Naive B cell (primary cell): ENCODE measurements around the gene HIPK2. TPM values are rescaled to one million over a fixed set of nuclear protein-coding genes. Genes with fewer than 3 reads are reported as not detected.
A peak's percentile ranks its signal among the peaks of the same experiment; 100 is the strongest.
"Not testable (repeated sequence)": the region's sequence is repeated elsewhere in the genome, so short reads cannot be mapped to it uniquely, and the experiment has no call there.

ENCODE experiments used
- ATAC-seq, 2 donors: fragments of 150-1000 bp; cut with Tn5 transposase; 2 replicates each; pipeline ENCODE4 v1.10.0; 2021; ENCODE audit warnings: low read depth in 2 of 2, mild to moderate bottlenecking in 2 of 2, moderate library complexity in 2 of 2
- DNase-seq: peaks from one replicate; pipeline ENCODE4 v3.0.0; 2022
- H3K27ac Mint-ChIP-seq, 6 donors: one replicate each; pipeline ENCODE4 v1.8.0; 2020 to 2022; ENCODE audit warnings: mild to moderate bottlenecking in 6 of 6, mixed read lengths in 6 of 6, moderate library complexity in 5 of 6, inconsistent platforms in 2 of 6
- H3K27me3 Mint-ChIP-seq, 3 donors: one replicate each; pipeline ENCODE4 v1.8.0; 2021 to 2022; ENCODE audit warnings: mixed read lengths in 3 of 3, mild to moderate bottlenecking in 1 of 3
- H3K36me3 Mint-ChIP-seq, 2 donors: one replicate each; pipeline ENCODE4 v1.8.0; 2020 to 2022; ENCODE audit warnings: mixed read lengths in 2 of 2, inconsistent platforms in 1 of 2, mild to moderate bottlenecking in 1 of 2
- H3K4me1 Mint-ChIP-seq, 3 donors: one replicate each; pipeline ENCODE4 v1.8.0; 2020 to 2022; ENCODE audit warnings: mixed read lengths in 3 of 3, inconsistent platforms in 1 of 3, mild to moderate bottlenecking in 1 of 3, moderate library complexity in 1 of 3
- H3K4me3 Mint-ChIP-seq, 8 donors: one replicate each; pipeline ENCODE4 v1.8.0; 2020 to 2022; ENCODE audit warnings: mild to moderate bottlenecking in 8 of 8, mixed read lengths in 8 of 8, moderate library complexity in 8 of 8, inconsistent platforms in 2 of 8
- H3K9me3 Mint-ChIP-seq, 7 donors: one replicate each; pipeline ENCODE4 v1.8.0; 2020 to 2022; ENCODE audit warnings: mixed read lengths in 7 of 7, mild to moderate bottlenecking in 5 of 7, inconsistent platforms in 2 of 7, moderate library complexity in 1 of 7
- polyA plus RNA-seq, 6 donors: library from polyadenylated mRNA; unstranded; fragments of 300-500 nt; fragmentation: Illumina TruSeq; gene quantifications; one replicate each; pipeline ENCODE4 v1.2.3, GENCODE V29; 2021; ENCODE audit warnings: low read depth in 6 of 6

Gene HIPK2
- polyA plus RNA-seq, 6 donors from 2014 or later = 0.54 to 1.1 (median 0.79) TPM

DNA sequence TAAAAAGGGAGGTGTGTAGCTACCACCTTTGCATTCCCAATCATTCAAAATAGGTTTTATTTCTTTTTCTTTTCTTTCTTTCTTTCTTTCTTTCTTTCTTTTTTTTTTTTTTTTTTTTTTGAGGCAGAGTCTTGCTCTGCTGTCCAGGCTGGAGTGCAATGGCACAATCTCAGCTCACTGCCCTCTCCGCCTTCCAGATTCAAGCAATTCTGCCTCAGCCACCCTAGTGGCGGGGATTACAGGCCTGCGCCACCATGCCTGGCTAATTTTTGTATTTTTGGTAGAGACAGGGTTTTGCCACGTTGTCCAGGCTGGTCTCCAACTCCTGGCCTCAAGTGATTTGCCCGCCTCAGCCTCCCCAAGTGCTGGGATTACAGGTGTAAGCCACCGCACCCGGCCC, 107.1 kb downstream of the HIPK2 start:
- ATAC-seq, DNase-seq, H3K27me3 Mint-ChIP-seq, H3K36me3 Mint-ChIP-seq, H3K4me3 Mint-ChIP-seq, H3K9me3 Mint-ChIP-seq: not testable (repeated sequence)
- Mint-ChIP-seq H3K27ac (peak overlapping the region in 1 of 6 donors; percentile 16), H3K4me1 (peaks cover 5 to 14% (median 11%) of the 10 kb centered on the region in 3 donors)

GRCh38 chr7:139669106-139670061, 108.4 kb downstream of the HIPK2 start:
- Mint-ChIP-seq H3K27ac (no peak overlapping the region), H3K36me3 (peaks cover 0 to 8% of the 10 kb centered on the region in 2 donors), H3K27me3 (no peaks in the 10 kb centered on the region), H3K4me1 (peaks cover 5 to 8% (median 7%) of the 10 kb centered on the region in 3 donors), H3K4me3 (no peak overlapping the region), H3K9me3 (no peaks in the 10 kb centered on the region)
- no peak for ATAC-seq
- DNase-seq = no peak

DNA sequence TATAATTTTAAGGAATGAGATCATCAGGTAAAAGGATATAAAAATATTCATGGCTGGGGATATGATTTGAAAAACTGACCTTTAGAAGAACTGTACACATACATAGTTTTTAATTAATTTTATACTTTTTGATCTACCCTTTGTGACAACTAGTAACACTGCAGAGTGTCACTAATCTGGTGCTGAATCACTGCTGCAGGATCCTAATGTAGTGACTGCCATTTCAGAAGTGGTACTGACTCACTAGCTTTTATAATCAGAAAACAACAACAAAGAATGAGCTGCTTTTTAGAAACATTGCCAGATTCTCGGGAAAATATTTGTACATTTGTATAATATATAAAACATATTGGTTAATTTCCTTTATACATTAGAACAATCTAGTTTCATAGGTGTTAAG, 110.4 kb downstream of the HIPK2 start:
- no peak for DNase-seq
- H3K27me3 Mint-ChIP-seq = no peaks in the 10 kb centered on the region
- H3K27ac Mint-ChIP-seq = no peak overlapping the region
- no peak for ATAC-seq
- H3K9me3 Mint-ChIP-seq = no peaks in the 10 kb centered on the region
- H3K4me1 Mint-ChIP-seq = peaks cover 5 to 9% (median 6%) of the 10 kb centered on the region in 3 donors
- H3K4me3 Mint-ChIP-seq = no peak overlapping the region
- peaks cover 0 to 8% of the 10 kb centered on the region in 2 donors for H3K36me3 Mint-ChIP-seq

DNA sequence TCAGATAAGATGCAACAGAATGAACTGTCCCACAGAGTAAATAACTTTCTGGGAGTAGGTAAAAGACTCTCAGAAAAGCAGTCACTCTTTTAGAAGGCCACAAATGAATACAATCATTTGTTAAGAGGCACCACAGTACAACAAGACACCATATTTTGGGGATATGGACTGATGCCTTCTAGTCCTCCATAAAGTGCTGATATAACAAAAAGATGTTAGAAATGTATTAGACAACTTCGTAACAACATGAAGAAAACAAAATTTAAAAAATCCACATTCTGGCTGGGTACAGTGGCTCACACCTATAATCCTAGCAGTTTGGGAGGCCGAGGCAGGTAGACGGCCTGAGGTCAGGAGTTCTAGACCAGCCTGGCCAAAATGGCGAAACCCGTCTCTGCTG, 111.3 kb downstream of the HIPK2 start:
- Mint-ChIP-seq H3K4me1 (peaks cover 5 to 9% (median 6%) of the 10 kb centered on the region in 3 donors), H3K9me3 (no peaks in the 10 kb centered on the region), H3K4me3 (peak overlapping the region in 1 of 8 donors; percentile 20), H3K36me3 (peaks cover 0 to 8% of the 10 kb centered on the region in 2 donors), H3K27me3 (no peaks in the 10 kb centered on the region), H3K27ac (no peak overlapping the region)
- DNase-seq = no peak
- no peak for ATAC-seq

GRCh38 chr7:139664434-139664833, 113.4 kb downstream of the HIPK2 start:
- H3K36me3 Mint-ChIP-seq = peaks cover 0 to 8% of the 10 kb centered on the region in 2 donors
- H3K27ac Mint-ChIP-seq = no peak overlapping the region
- DNase-seq (no peak), ATAC-seq (no peak)
- peaks cover 5 to 9% (median 6%) of the 10 kb centered on the region in 3 donors for H3K4me1 Mint-ChIP-seq
- H3K27me3 Mint-ChIP-seq = no peaks in the 10 kb centered on the region
- no peak overlapping the region for H3K4me3 Mint-ChIP-seq
- no peaks in the 10 kb centered on the region for H3K9me3 Mint-ChIP-seq

DNA sequence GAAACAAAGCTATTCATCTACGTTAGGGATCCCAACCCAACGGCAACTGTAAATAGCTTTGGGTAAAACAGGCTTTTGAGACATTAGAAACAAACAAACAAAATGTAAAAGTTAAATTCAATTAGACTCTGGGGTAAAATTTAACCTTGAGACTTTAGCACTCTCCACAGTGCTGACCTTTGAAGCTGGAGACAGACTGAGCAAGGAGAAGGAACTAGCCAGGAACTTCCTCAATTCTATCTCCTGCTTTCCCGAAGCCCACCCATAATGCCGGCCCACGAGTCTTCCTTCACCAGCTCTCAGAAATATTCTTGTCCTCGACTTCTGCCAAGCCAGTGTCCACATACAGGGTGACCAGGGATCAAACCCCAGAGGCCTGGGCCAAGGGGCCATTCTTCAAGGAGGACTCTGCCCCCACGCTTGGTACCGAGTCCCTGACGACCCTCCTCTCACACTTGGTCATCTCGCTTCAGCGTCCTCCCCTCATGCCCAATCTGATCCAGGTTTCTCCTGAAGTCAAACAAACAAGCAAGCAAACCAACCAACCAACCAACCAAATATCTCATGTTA, 114.1 kb downstream of the HIPK2 start:
- H3K27me3 Mint-ChIP-seq = no peaks in the 10 kb centered on the region
- H3K4me3 Mint-ChIP-seq = no peak overlapping the region
- peaks cover 0 to 9% (median 3%) of the 10 kb centered on the region in 3 donors for H3K4me1 Mint-ChIP-seq
- no peak overlapping the region for H3K27ac Mint-ChIP-seq
- DNase-seq (no peak), ATAC-seq (no peak)
- no peaks in the 10 kb centered on the region for H3K9me3 Mint-ChIP-seq
- H3K36me3 Mint-ChIP-seq = peaks cover 0 to 8% of the 10 kb centered on the region in 2 donors

DNA sequence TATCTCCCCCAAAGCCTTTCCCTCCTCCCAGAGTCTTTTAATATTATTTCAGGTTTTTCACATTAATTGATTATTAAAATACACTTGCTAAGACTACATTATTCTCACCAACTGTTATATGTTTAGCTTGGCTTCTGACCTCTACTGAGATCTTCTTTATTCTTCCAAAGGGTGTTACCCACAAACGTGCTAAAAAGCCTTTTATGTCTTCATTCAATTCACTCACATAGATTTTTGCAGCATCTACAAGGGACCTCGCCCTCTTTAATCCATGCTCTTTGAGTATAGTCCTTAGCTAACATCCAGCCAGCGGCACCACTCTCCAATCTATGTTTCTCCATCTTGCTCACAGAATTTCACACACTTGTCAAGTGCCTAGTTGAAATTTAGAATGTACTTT, 115.9 kb downstream of the HIPK2 start:
- DNase-seq = no peak
- no peak for ATAC-seq
- H3K27me3 Mint-ChIP-seq = no peaks in the 10 kb centered on the region
- peaks cover 0 to 12% (median 3%) of the 10 kb centered on the region in 3 donors for H3K4me1 Mint-ChIP-seq
- no peaks in the 10 kb centered on the region for H3K9me3 Mint-ChIP-seq
- H3K4me3 Mint-ChIP-seq = no peak overlapping the region
- H3K27ac Mint-ChIP-seq = no peak overlapping the region
- peaks cover 0 to 8% of the 10 kb centered on the region in 2 donors for H3K36me3 Mint-ChIP-seq

DNA sequence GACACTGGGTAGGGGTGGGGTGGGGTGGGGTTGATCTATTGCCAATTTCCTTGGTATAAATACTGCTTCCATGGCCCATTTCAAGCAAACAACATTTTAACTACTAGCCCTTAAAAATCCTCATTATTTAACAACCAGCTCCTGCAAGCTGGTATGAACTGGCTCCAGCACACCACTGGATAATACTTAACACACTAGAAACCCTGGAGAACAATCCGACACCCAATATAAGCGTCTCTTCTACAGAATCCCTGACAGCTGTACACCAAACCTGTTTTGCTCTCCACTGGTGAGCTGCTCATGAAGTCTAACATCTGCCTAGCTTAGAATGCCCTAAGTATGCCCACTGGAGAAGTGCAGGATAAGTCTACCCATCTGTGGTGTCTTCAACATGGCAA, 116.8 kb downstream of the HIPK2 start:
- ATAC-seq (no peak), DNase-seq (no peak)
- H3K4me1 Mint-ChIP-seq = peaks cover 0 to 13% (median 8%) of the 10 kb centered on the region in 3 donors
- H3K27me3 Mint-ChIP-seq = no peaks in the 10 kb centered on the region
- H3K27ac Mint-ChIP-seq = no peak overlapping the region
- H3K9me3 Mint-ChIP-seq = no peaks in the 10 kb centered on the region
- H3K4me3 Mint-ChIP-seq = peak overlapping the region in 1 of 8 donors; percentile 24
- peaks cover 0 to 8% of the 10 kb centered on the region in 2 donors for H3K36me3 Mint-ChIP-seq

DNA sequence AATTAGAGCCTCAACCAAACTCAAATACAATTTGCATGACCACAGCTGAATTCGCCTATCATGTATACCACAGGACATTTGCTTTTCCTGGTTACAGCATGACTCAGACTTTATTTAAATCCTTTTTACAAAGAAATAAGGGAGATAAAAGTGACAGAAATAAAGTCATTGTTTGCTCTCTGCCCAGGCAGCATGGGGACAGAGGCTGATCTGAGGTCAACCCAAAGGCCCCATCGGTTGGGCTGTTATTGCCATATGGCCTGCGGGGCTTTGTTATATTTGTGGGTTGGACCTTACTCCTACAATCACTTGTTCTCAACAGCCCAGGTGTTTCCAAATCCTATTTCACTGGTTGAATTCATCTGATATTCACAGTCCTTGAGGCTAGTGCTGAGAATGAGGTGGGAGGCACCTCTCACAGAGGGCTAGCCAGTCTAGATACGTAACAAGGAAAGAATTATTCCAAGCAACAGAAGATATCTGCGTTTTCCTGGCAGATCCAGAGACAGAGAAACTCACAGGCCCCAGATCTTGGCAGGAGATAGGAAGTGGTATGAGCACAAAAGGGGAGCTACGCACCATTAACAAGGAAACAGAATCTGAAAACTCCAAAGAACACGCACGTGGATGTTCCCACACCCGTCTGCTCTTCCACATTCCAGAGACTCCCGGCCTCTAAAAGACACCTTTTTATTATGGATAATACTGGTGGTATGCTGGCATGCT, 117.3 kb downstream of the HIPK2 start:
- Mint-ChIP-seq H3K27me3 (no peaks in the 10 kb centered on the region), H3K27ac (no peak overlapping the region), H3K9me3 (no peaks in the 10 kb centered on the region), H3K4me3 (no peak overlapping the region), H3K4me1 (peaks cover 5 to 16% (median 11%) of the 10 kb centered on the region in 3 donors), H3K36me3 (peaks cover 0 to 3% of the 10 kb centered on the region in 2 donors)
- ATAC-seq (no peak), DNase-seq (no peak)

- DNase-seq (no peak), ATAC-seq (no peak)
- H3K27me3 Mint-ChIP-seq = no peaks in the 10 kb centered on the region
- peaks cover 11 to 19% (median 17%) of the 10 kb centered on the region in 3 donors for H3K4me1 Mint-ChIP-seq
- H3K9me3 Mint-ChIP-seq = no peaks in the 10 kb centered on the region
- H3K36me3 Mint-ChIP-seq = no peaks in the 10 kb centered on the region
- H3K27ac Mint-ChIP-seq = no peak overlapping the region
- H3K4me3 Mint-ChIP-seq = no peak overlapping the region
These were observed 117.9 kb downstream of the HIPK2 start for GRCh38 chr7:139659922-139660316.

- peak overlapping the region in 2 of 6 donors; percentile 15 to 54 for H3K27ac Mint-ChIP-seq
- H3K36me3 Mint-ChIP-seq = no peaks in the 10 kb centered on the region
- H3K4me3 Mint-ChIP-seq = peak overlapping the region in 1 of 8 donors; percentile 41
- H3K9me3 Mint-ChIP-seq = no peaks in the 10 kb centered on the region
- no peak for ATAC-seq
- H3K4me1 Mint-ChIP-seq = peaks cover 12 to 20% (median 20%) of the 10 kb centered on the region in 3 donors
- H3K27me3 Mint-ChIP-seq = no peaks in the 10 kb centered on the region
- no peak for DNase-seq
These were observed 118.7 kb downstream of the HIPK2 start for GRCh38 chr7:139658908-139659675.

DNA sequence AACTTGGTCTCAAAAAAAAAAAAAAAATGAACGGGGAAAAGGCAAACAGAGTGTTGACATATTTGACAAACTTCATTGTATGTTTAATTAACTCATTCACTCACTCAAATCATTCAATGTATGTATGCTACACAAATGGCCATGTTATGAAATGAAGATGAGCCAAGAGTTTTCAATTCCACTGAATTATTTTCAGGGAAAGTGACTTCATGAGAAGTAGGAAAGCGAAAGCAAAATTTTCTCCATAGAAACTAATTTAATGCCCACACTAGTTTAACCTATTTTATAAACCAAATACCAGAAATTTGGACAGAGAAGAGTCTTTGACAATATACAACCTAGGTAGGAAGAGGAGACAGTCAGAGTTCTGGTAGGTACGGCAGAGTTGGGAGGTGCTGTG, 119.5 kb downstream of the HIPK2 start:
- H3K9me3 Mint-ChIP-seq = no peaks in the 10 kb centered on the region
- DNase-seq = no peak
- peaks cover 12 to 18% (median 17%) of the 10 kb centered on the region in 3 donors for H3K4me1 Mint-ChIP-seq
- H3K4me3 Mint-ChIP-seq = no peak overlapping the region
- no peaks in the 10 kb centered on the region for H3K27me3 Mint-ChIP-seq
- ATAC-seq = no peak
- H3K36me3 Mint-ChIP-seq = no peaks in the 10 kb centered on the region
- peak overlapping the region in 3 of 6 donors; percentile 15 to 51 (median 34) for H3K27ac Mint-ChIP-seq

DNA sequence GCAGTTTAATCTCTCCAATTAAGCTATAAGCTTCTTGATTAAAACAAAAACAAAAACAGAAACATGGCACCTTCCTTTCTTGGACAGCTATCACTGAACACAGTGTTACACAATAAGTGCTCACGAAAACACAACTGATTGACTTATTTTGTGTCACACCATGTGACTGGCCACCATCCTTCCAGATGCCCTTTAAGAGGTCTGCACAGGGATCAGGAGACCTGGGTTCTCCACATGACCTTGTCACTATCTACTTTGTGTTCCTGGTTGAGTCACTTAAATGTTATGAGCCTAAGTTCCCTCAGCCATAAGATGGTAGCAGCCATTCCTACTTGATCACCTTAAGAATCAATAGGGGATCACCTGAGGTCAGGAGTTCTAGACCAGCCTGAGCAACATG, 120.1 kb downstream of the HIPK2 start:
- DNase-seq (no peak), ATAC-seq (no peak)
- Mint-ChIP-seq H3K9me3 (no peaks in the 10 kb centered on the region), H3K4me3 (no peak overlapping the region), H3K4me1 (peaks cover 14 to 18% (median 17%) of the 10 kb centered on the region in 3 donors), H3K27me3 (no peaks in the 10 kb centered on the region), H3K27ac (peak overlapping the region in 1 of 6 donors; percentile 57), H3K36me3 (no peaks in the 10 kb centered on the region)
